ENCODE results near the gene MDFI.

- TF ChIP-seq EZH2 (IDR thresholded peaks at IDR 0.05; ENCODE audit: borderline replicate concordance, low read length) (no peak), CTCF (IDR thresholded peaks at IDR 0.05; ENCODE audit: low read length) (no peak)
Observed at GRCh38 chr6:41672816-41673703, 34.8 kb downstream of the MDFI start.

Data from OCI-LY1 (cell line).